GM12875 (cell line): ENCODE results near the gene EPHB6.
A peak's percentile ranks its signal among the peaks of the same experiment; 100 is the strongest.

Experiments
- H3K4me3 ChIP-seq: one replicate; pipeline ENCODE4 v1.5.1; 2011; ENCODE audit warnings: low read depth, low read length, control low read depth
- CTCF ChIP-seq: IDR thresholded peaks from 2 replicates; pipeline ENCODE4 v1.5.1; 2011; ENCODE audit warnings: low read depth, mild to moderate bottlenecking, control low read depth, inconsistent platforms, low read length, moderate library complexity, borderline replicate concordance; ENCODE audit not compliant: insufficient read depth

EPHB6 gene

GRCh38 chr7:142854372-142855113 is at the start of gene EPHB6:
Gene EPHB6, plus strand, starts transcription at chr7:142855076. Its CDS starts 8,152 bp downstream, at chr7:142863228.
- no peak for TF ChIP-seq CTCF
- H3K4me3 ChIP-seq: peak within 1 kb of the TSS; percentile 75

- no peak for TF ChIP-seq CTCF
- no peak overlapping the region for H3K4me3 ChIP-seq
Observed at GRCh38 chr7:142805350-142806021, 49.4 kb upstream of the EPHB6 start.

- no peak overlapping the region for H3K4me3 ChIP-seq
- TF ChIP-seq CTCF: no peak
Observed at GRCh38 chr7:142806022-142806356, 48.9 kb upstream of the EPHB6 start.

GRCh38 chr7:142806957-142807356 is 47.9 kb upstream of the EPHB6 start:
- no peak for TF ChIP-seq CTCF
- H3K4me3 ChIP-seq: no peak overlapping the region

GRCh38 chr7:142807855-142808460 is 46.9 kb upstream of the EPHB6 start:
- no peak for TF ChIP-seq CTCF
- H3K4me3 ChIP-seq: peak overlapping the region; percentile 10

- peak overlapping the region; percentile 10 for H3K4me3 ChIP-seq
- no peak for TF ChIP-seq CTCF
Observed at GRCh38 chr7:142808461-142808801, 46.4 kb upstream of the EPHB6 start.

GRCh38 chr7:142808802-142809583 is 45.9 kb upstream of the EPHB6 start:
- peak overlapping the region; percentile 39 for H3K4me3 ChIP-seq
- TF ChIP-seq CTCF: no peak
